ENCODE measurements around the gene RAB3A.

The RAB3A gene

GRCh38 chr19:18204394-18205199 is 755 bp upstream of the RAB3A start:
- Histone ChIP-seq H3K36me3 (ENCODE audit: insufficient read depth, low read length) (0 out of 2 replicates have a peak, but pooled peaks cover 4% of the 10 kb centered on the region), H3K4me2 (ENCODE audit: insufficient read depth, low read length) (peak overlapping the region; percentile 77), H3K4me1 (ENCODE audit: insufficient read depth, low read length) (peaks cover 29% of the 10 kb centered on the region), H4K20me1 (ENCODE audit: insufficient read depth, low read length) (peaks cover 11% of the 10 kb centered on the region; the same call in 1 of the 2 replicates), H3K9ac (ENCODE audit: low read depth, low read length) (peak overlapping the region; percentile 56), H3K9me3 (ENCODE audit: insufficient read depth, low read length, severe bottlenecking) (no peaks in the 10 kb centered on the region), H3K4me3 (ENCODE audit: low read depth in 1 of 2, low read length in 2 of 2) (peak overlapping the region; percentile 21 to 59), H3K79me2 (ENCODE audit: insufficient read depth, low read length) (0 out of 2 replicates have a peak, but pooled peaks cover 4% of the 10 kb centered on the region), H2AFZ (ENCODE audit: low read depth, low read length) (peak overlapping the region; percentile 62), H3K27ac (ENCODE audit: low read length) (peak overlapping the region; percentile 74), H3K27me3 (ENCODE audit: insufficient read depth, low read length, poor library complexity) (no peaks in the 10 kb centered on the region)
- no peak for TF ChIP-seq CTCF (IDR thresholded peaks at IDR 0.05; ENCODE audit: borderline replicate concordance, extremely low read depth, low read length, poor library complexity, severe bottlenecking)
- peak; percentile 17; the same call in 2 of the 3 replicates for ATAC-seq (ENCODE audit: insufficient read depth, low read depth)
- no peak for DNase-seq

DNA sequence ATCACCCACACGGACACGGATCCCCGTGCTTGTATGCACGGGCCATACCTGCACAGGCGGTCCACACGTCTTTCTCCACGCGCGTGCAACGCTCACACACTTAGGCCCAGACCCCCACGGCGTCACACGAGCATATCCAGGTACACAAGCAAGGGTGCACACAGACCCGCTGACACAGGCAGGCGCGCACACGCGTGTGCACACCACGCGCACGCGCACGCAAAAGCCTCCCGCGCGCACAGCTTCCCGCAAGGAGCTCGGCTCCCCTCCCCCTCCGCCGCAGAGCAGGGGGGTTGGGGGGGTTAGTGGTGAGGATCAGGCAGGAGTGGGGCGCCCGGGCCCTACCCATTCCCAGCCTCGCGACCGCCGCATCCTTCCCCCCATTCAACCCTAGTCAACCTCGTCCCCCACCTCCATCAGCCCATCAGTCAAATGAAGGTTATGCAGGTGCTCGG is 407 bp downstream of the RAB3A start:
- peak overlapping the region; percentile 52 for H3K27ac ChIP-seq (ENCODE audit: low read length)
- peak overlapping the region; percentile 84 for H2AFZ ChIP-seq (ENCODE audit: low read depth, low read length)
- DNase-seq, result peak; percentile 67
- no peaks in the 10 kb centered on the region for H3K27me3 ChIP-seq (ENCODE audit: insufficient read depth, low read length, poor library complexity)
- peaks cover 11% of the 10 kb centered on the region; the same call in 1 of the 2 replicates for H4K20me1 ChIP-seq (ENCODE audit: insufficient read depth, low read length)
- H3K4me2 ChIP-seq (ENCODE audit: insufficient read depth, low read length), result peak overlapping the region; percentile 95
- TF ChIP-seq EZH2 (IDR thresholded peaks at IDR 0.05; ENCODE audit: borderline replicate concordance, low read depth, low read length, severe bottlenecking) (no peak), CTCF (IDR thresholded peaks at IDR 0.05; ENCODE audit: borderline replicate concordance, extremely low read depth, low read length, poor library complexity, severe bottlenecking) (no peak)
- H3K9me3 ChIP-seq (ENCODE audit: insufficient read depth, low read length, severe bottlenecking), result no peaks in the 10 kb centered on the region
- peaks cover 6% of the 10 kb centered on the region; the same call in 1 of the 2 replicates for H3K36me3 ChIP-seq (ENCODE audit: insufficient read depth, low read length)
- peak overlapping the region; percentile 58 for H3K9ac ChIP-seq (ENCODE audit: low read depth, low read length)
- peak; percentile 28 for ATAC-seq (ENCODE audit: insufficient read depth, low read depth)
- H3K79me2 ChIP-seq (ENCODE audit: insufficient read depth, low read length), result 0 out of 2 replicates have a peak, but pooled peaks cover 4% of the 10 kb centered on the region
- peaks cover 29% of the 10 kb centered on the region for H3K4me1 ChIP-seq (ENCODE audit: insufficient read depth, low read length)
- H3K4me3 ChIP-seq (ENCODE audit: low read depth in 1 of 2, low read length in 2 of 2), result peak overlapping the region; percentile 26 to 80; a peak in 3 of 4 replicates

GRCh38 chr19:18202778-18203407 is 949 bp downstream of the RAB3A start:
- Histone ChIP-seq H3K36me3 (ENCODE audit: insufficient read depth, low read length) (peaks cover 11% of the 10 kb centered on the region; the same call in 1 of the 2 replicates), H3K27me3 (ENCODE audit: insufficient read depth, low read length, poor library complexity) (no peaks in the 10 kb centered on the region), H3K27ac (ENCODE audit: low read length) (no peak overlapping the region; the same call in 1 of the 2 replicates), H4K20me1 (ENCODE audit: insufficient read depth, low read length) (peaks cover 11% of the 10 kb centered on the region; the same call in 1 of the 2 replicates), H3K9me3 (ENCODE audit: insufficient read depth, low read length, severe bottlenecking) (no peaks in the 10 kb centered on the region), H3K9ac (ENCODE audit: low read depth, low read length) (peak overlapping the region; percentile 58), H2AFZ (ENCODE audit: low read depth, low read length) (peak overlapping the region; percentile 84), H3K4me3 (ENCODE audit: low read depth in 1 of 2, low read length in 2 of 2) (peak overlapping the region; percentile 26 to 80; a peak in 3 of 4 replicates), H3K4me2 (ENCODE audit: insufficient read depth, low read length) (peak overlapping the region; percentile 95), H3K4me1 (ENCODE audit: insufficient read depth, low read length) (peaks cover 29% of the 10 kb centered on the region), H3K79me2 (ENCODE audit: insufficient read depth, low read length) (0 out of 2 replicates have a peak, but pooled peaks cover 4% of the 10 kb centered on the region)
- DNase-seq (no peak), ATAC-seq (ENCODE audit: insufficient read depth, low read depth) (no peak)
- TF ChIP-seq EZH2 (IDR thresholded peaks at IDR 0.05; ENCODE audit: borderline replicate concordance, low read depth, low read length, severe bottlenecking) (no peak), CTCF (IDR thresholded peaks at IDR 0.05; ENCODE audit: borderline replicate concordance, extremely low read depth, low read length, poor library complexity, severe bottlenecking) (peak; percentile 45)
